KMS-11 (cell line): Measurements from ENCODE around the gene REM2.

Experiments used
- H2AFZ ChIP-seq: fragments of 200-600 bp; sonication (generic); 2 replicates; pipeline ENCODE4 v1.6.1; 2016; ENCODE audit warnings: antibody characterized with exemption, mixed run types, low read depth
- H3K27ac ChIP-seq: fragments of 200-600 bp; sonication (generic); 2 replicates; pipeline ENCODE4 v1.6.1; 2016; ENCODE audit warnings: mild to moderate bottlenecking, mixed run types
- H3K27me3 ChIP-seq: fragments of 200-600 bp; sonication (generic); 2 replicates; pipeline ENCODE4 v1.6.1; 2017; ENCODE audit warnings: mild to moderate bottlenecking, low read depth, mixed run types, moderate library complexity; ENCODE audit not compliant: insufficient read depth
- H3K36me3 ChIP-seq: fragments of 200-600 bp; sonication (generic); 2 replicates; pipeline ENCODE4 v1.6.1; 2017; ENCODE audit warnings: mild to moderate bottlenecking, mixed run types; ENCODE audit not compliant: insufficient read depth
- H3K4me1 ChIP-seq: fragments of 200-600 bp; sonication (generic); 2 replicates; pipeline ENCODE4 v1.6.1; 2016; ENCODE audit warnings: mild to moderate bottlenecking, low read depth, mixed run types; ENCODE audit not compliant: poor library complexity, severe bottlenecking
- H3K4me2 ChIP-seq: fragments of 200-600 bp; sonication (generic); 2 replicates; pipeline ENCODE4 v1.7.0; 2016; ENCODE audit warnings: mild to moderate bottlenecking, mixed run types
- H3K4me3 ChIP-seq: fragments of 200-600 bp; sonication (generic); IDR thresholded peaks from 2 replicates; pipeline ENCODE4 v1.6.1; 2017; ENCODE audit warnings: low read depth, low read length, mixed read lengths; ENCODE audit not compliant: insufficient read depth
- H3K79me2 ChIP-seq: fragments of 200-600 bp; sonication (generic); 2 replicates; pipeline ENCODE4 v1.6.1; 2016; ENCODE audit warnings: low read depth, mixed run types; ENCODE audit not compliant: insufficient read depth
- H3K9ac ChIP-seq: fragments of 200-600 bp; sonication (generic); 2 replicates; pipeline ENCODE4 v1.6.1; 2016; ENCODE audit warnings: mild to moderate bottlenecking, mixed run types
- H4K20me1 ChIP-seq: fragments of 200-600 bp; sonication (generic); 2 replicates; pipeline ENCODE4 v1.6.1; 2016; ENCODE audit warnings: mild to moderate bottlenecking, mixed run types; ENCODE audit not compliant: insufficient read depth
- TF ChIP-seq, protein P1 (sequence below): fragments of 200-600 bp; sonication (generic); conservative IDR thresholded peaks from 2 replicates; pipeline ENCODE4 v1.6.1; 2017; ENCODE audit warnings: low read depth, mild to moderate bottlenecking, antibody characterized with exemption, low read length, moderate library complexity, mixed read lengths

The REM2 gene

DNA sequence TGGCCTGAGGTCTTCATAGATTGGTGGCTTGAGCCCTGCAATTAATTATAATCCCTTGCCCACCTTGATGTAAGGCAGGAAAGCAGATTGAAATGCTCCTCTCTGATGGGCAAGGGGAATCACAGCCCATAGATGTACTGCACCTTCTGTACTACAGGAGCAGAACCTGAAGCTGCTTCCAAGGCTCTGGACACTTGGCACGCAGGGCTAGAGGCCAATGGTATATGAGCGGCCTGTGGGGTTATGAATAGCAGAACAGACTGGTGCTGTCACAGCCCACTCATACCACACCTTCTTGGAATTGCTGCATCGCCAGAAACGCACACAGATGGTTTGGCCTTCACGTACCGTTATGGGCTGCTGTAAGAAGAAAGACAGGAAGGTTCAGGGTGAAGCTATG lies 37.7 kb downstream of the REM2 start:
- Histone ChIP-seq H3K9ac (no peak overlapping the region), H3K27ac (no peak overlapping the region), H4K20me1 (no peaks in the 10 kb centered on the region), H3K4me2 (no peak overlapping the region), H3K27me3 (no peaks in the 10 kb centered on the region), H3K4me3 (no peak overlapping the region), H3K79me2 (peaks cover 27% of the 10 kb centered on the region), H3K4me1 (peaks cover 28% of the 10 kb centered on the region), H2AFZ (no peak overlapping the region), H3K36me3 (no peaks in the 10 kb centered on the region)
- TF ChIP-seq, protein P1, sequence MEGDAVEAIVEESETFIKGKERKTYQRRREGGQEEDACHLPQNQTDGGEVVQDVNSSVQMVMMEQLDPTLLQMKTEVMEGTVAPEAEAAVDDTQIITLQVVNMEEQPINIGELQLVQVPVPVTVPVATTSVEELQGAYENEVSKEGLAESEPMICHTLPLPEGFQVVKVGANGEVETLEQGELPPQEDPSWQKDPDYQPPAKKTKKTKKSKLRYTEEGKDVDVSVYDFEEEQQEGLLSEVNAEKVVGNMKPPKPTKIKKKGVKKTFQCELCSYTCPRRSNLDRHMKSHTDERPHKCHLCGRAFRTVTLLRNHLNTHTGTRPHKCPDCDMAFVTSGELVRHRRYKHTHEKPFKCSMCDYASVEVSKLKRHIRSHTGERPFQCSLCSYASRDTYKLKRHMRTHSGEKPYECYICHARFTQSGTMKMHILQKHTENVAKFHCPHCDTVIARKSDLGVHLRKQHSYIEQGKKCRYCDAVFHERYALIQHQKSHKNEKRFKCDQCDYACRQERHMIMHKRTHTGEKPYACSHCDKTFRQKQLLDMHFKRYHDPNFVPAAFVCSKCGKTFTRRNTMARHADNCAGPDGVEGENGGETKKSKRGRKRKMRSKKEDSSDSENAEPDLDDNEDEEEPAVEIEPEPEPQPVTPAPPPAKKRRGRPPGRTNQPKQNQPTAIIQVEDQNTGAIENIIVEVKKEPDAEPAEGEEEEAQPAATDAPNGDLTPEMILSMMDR: no peak

DNA sequence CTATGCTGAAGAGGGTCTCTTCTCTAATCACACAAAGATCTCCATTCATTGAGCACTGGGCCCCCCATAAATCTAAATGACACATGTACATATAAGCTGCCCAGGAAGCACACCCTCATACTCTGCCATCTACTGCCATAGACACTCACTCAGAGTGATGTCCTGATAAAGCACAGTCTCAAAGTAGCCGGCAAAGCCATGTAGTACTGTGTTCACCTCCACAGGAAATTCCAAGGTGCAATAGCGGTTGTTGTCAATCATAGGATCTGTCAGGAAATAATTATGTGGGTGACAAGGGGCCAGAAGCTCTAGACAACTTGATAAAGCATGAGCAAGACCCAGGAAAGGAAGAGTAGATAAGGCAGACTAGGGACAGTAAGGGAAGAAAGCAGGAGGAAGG lies 39.3 kb downstream of the REM2 start:
- no peaks in the 10 kb centered on the region for H3K36me3 ChIP-seq
- peaks cover 11% of the 10 kb centered on the region for H3K79me2 ChIP-seq
- H2AFZ ChIP-seq: no peak overlapping the region
- H3K9ac ChIP-seq: no peak overlapping the region
- H3K4me1 ChIP-seq: peaks cover 14% of the 10 kb centered on the region
- H4K20me1 ChIP-seq: no peaks in the 10 kb centered on the region
- H3K27me3 ChIP-seq: no peaks in the 10 kb centered on the region
- TF ChIP-seq, protein P1: no peak
- H3K27ac ChIP-seq: no peak overlapping the region
- H3K4me2 ChIP-seq: no peak overlapping the region
- H3K4me3 ChIP-seq: no peak overlapping the region

GRCh38 chr14:22923746-22924145 lies 40.7 kb downstream of the REM2 start:
- no peaks in the 10 kb centered on the region for H3K36me3 ChIP-seq

DNA sequence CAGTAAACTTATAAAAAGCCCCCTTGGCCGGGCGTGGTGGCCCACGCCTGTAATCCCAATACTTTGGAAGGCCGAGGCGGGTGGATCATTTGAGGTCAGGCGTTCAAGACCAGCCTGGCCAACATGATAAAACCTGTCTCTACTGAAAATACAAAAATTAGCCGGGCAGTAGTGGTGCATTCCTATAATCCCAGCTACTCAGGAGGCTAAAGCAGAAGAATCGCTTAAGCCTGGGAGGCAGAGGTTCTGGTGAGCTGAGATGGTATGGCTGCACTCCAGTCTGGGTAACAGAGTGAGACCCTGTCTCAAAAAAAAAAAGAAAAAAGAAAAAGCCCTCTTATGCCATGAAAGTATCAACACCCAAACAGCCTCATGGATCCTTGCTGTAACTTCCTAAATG lies 42.5 kb downstream of the REM2 start:
- Histone ChIP-seq H3K4me3 (no peak overlapping the region), H3K27ac (no peak overlapping the region), H3K27me3 (no peaks in the 10 kb centered on the region), H3K36me3 (no peaks in the 10 kb centered on the region), H3K9ac (no peak overlapping the region), H3K4me1 (peaks cover 7% of the 10 kb centered on the region), H3K79me2 (peaks cover 15% of the 10 kb centered on the region; the same call in 1 of the 2 replicates), H3K4me2 (no peak overlapping the region), H2AFZ (no peak overlapping the region), H4K20me1 (no peaks in the 10 kb centered on the region)
- TF ChIP-seq, protein P1: no peak

More at GRCh38 chr14:22923746-22924145, 40.7 kb downstream of the REM2 start:
- Histone ChIP-seq H2AFZ (no peak overlapping the region), H3K9ac (no peak overlapping the region), H3K4me2 (no peak overlapping the region), H3K4me3 (no peak overlapping the region), H3K27ac (no peak overlapping the region), H3K4me1 (peaks cover 17% of the 10 kb centered on the region), H4K20me1 (no peaks in the 10 kb centered on the region), H3K79me2 (peaks cover 12% of the 10 kb centered on the region; the same call in 1 of the 2 replicates), H3K27me3 (no peaks in the 10 kb centered on the region)
- TF ChIP-seq, protein P1: no peak
